NT2/D1 (cell line): Measurements from ENCODE around the gene CIB1.
A peak's percentile ranks its signal among the peaks of the same experiment; 100 is the strongest.

Experiments used
- DNase-seq: peaks from one replicate; pipeline ENCODE4 v3.0.0-alpha.2; 2011; ENCODE audit warnings: low read depth, low spot score
- H3K27me3 ChIP-seq: 2 replicates; pipeline ENCODE4 v1.6.0; 2011; ENCODE audit warnings: mild to moderate bottlenecking; ENCODE audit not compliant: insufficient read length, insufficient read depth
- H3K36me3 ChIP-seq: 2 replicates; pipeline ENCODE4 v1.6.1; 2011; ENCODE audit warnings: mild to moderate bottlenecking, low read length, mixed read lengths; ENCODE audit not compliant: insufficient read depth, insufficient read length
- H3K4me1 ChIP-seq: 2 replicates; pipeline ENCODE4 v1.5.1; 2011; ENCODE audit not compliant: insufficient read depth, insufficient read length
- H3K4me3 ChIP-seq: 2 replicates; pipeline ENCODE4 v1.5.1; 2011; ENCODE audit warnings: low read depth; ENCODE audit not compliant: insufficient read length
- H3K9ac ChIP-seq: 2 replicates; pipeline ENCODE4 v1.6.0; 2011; ENCODE audit warnings: low read depth; ENCODE audit not compliant: insufficient read length
- H3K9me3 ChIP-seq: 2 replicates; pipeline ENCODE4 v1.5.1; 2011; ENCODE audit warnings: mild to moderate bottlenecking, low read length; ENCODE audit not compliant: insufficient read depth
- SUZ12 ChIP-seq: IDR thresholded peaks from 2 replicates; pipeline ENCODE4 v1.6.1; 2011; ENCODE audit not compliant: insufficient read length, insufficient read depth; ENCODE audit errors: extremely low read depth
- YY1 ChIP-seq: IDR thresholded peaks from 2 replicates; pipeline ENCODE4 v1.6.1; 2011; ENCODE audit not compliant: insufficient read length, insufficient read depth
- ZNF274 ChIP-seq: IDR thresholded peaks from 2 replicates; pipeline ENCODE4 v1.6.1; 2011; ENCODE audit warnings: mild to moderate bottlenecking, low read depth, low read length

Gene CIB1

DNA sequence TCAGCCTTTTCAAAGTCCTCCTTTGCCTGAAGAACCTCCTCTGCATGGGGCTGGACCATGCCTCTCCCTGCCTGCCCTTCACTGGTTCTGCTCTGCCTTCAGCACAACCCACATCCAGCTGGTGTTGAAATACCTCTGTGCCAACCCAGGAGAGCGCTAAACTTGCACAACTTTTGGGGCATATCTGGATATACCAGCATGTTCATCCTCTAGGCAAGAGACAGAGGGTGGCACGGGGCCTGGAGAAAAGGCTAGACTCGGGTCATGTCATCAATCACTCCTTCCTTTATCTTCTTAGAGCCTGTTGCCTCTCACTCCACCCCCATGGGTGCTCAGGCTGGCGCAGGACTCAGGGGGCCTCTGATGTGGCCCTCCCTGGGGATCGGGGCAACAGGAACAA, 27.9 kb downstream of the CIB1 start:
- Histone ChIP-seq H3K9ac (no peak overlapping the region), H3K27me3 (peaks cover 11% of the 10 kb centered on the region), H3K4me1 (peaks cover 4% of the 10 kb centered on the region), H3K9me3 (no peaks in the 10 kb centered on the region), H3K36me3 (peaks cover 20% of the 10 kb centered on the region), H3K4me3 (no peak overlapping the region)
- TF ChIP-seq SUZ12: no peak
- TF ChIP-seq YY1: no peak
- no peak for TF ChIP-seq ZNF274
- no peak for DNase-seq

DNA sequence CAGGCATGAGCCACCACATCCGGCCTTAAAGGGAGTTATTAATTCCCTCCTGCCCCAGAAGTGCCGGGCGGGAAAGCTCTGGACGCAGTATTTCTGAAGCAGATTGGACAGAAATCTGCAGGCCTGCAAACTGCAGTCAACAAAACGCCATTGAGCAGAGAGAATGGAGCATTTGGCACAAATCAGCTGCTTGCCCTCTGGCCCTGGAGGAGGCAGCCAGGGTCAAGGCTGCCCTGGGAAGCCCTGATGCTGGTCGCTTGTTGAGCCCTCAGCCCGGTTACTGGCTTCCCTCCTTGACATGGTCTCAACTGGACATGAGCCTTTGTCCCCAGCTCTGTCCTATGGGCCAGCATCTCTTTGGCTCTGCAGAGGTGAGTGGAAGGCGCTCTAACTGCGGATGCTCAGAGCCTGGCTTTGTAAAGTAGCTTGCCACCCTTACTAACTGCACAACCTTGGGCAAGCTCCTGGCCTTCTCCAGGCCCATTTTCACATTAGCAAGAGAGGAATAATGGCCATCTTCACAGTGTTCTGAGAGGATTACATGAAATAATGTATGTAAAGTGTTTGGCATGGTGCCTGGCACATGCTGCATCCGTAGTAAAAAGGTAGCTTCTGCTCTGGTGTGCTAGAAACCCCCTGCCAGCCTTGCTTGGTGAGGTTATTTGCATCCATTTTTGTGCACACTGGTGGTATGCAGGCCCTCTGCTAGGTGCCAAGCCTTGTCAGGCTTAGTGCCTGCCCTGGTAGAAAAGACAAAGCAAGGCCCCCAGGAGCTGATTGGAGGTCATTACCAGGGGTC, 28.5 kb downstream of the CIB1 start:
- TF ChIP-seq YY1 (no peak), SUZ12 (no peak), ZNF274 (no peak)
- Histone ChIP-seq H3K9ac (no peak overlapping the region), H3K4me1 (peaks cover 5% of the 10 kb centered on the region), H3K9me3 (no peaks in the 10 kb centered on the region), H3K27me3 (peaks cover 16% of the 10 kb centered on the region), H3K4me3 (no peak overlapping the region), H3K36me3 (peaks cover 19% of the 10 kb centered on the region)
- no peak for DNase-seq

DNA sequence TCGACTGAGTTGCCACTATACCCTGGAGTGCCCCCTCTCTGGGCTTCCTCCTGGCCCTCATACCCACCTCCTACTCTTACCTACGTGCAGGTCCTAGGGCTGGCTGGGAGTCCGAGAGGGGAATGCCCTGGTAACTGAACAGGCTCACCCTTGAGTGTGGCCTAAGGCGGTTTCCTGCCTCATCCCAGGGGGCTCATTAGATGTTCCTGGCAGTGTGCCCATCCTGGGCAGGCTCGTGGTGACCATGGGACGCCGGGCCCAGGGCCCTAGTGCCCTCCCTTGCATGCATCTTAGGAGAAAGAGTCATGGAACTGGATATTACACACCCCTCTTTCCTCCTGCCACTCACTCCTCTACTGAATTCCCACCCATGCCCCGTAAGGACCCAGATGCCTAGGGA, 29.8 kb downstream of the CIB1 start:
- Histone ChIP-seq H3K9ac (no peak overlapping the region), H3K4me3 (no peak overlapping the region), H3K4me1 (peaks cover 5% of the 10 kb centered on the region), H3K36me3 (peaks cover 10% of the 10 kb centered on the region), H3K9me3 (no peaks in the 10 kb centered on the region), H3K27me3 (peaks cover 16% of the 10 kb centered on the region)
- DNase-seq: no peak
- TF ChIP-seq SUZ12 (no peak), YY1 (no peak), ZNF274 (no peak)

- peaks cover 5% of the 10 kb centered on the region for H3K4me1 ChIP-seq
- no peak overlapping the region for H3K9ac ChIP-seq
- H3K9me3 ChIP-seq: no peaks in the 10 kb centered on the region
- DNase-seq: no peak
- peaks cover 16% of the 10 kb centered on the region for H3K27me3 ChIP-seq
- TF ChIP-seq SUZ12 (no peak), YY1 (no peak), ZNF274 (no peak)
- H3K4me3 ChIP-seq: no peak overlapping the region
- peaks cover 10% of the 10 kb centered on the region for H3K36me3 ChIP-seq
These were observed 30.3 kb downstream of the CIB1 start for GRCh38 chr15:90203473-90203872.

DNA sequence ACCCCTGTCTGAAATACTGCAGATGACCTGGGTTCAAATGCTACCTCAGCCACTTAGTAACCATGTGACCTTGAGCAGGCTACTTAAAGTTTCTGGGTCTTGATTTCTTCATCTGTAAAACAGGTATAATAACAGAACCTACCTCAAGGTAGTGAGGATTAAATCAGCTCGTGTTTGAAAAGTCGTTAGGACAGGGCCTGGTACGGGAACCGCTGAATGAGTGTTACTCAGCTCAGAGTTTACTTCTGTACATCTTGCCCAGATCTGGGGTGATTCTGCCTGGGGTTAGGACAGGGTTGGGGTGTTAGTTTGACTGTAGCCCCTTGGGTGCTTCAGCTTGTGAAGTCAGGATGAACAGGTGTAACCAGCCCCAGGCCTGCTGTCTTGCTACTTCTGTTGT, 30.8 kb downstream of the CIB1 start:
- Histone ChIP-seq H3K4me3 (no peak overlapping the region), H3K36me3 (peaks cover 10% of the 10 kb centered on the region)
- TF ChIP-seq ZNF274 (no peak), SUZ12 (no peak), YY1 (no peak)

DNA sequence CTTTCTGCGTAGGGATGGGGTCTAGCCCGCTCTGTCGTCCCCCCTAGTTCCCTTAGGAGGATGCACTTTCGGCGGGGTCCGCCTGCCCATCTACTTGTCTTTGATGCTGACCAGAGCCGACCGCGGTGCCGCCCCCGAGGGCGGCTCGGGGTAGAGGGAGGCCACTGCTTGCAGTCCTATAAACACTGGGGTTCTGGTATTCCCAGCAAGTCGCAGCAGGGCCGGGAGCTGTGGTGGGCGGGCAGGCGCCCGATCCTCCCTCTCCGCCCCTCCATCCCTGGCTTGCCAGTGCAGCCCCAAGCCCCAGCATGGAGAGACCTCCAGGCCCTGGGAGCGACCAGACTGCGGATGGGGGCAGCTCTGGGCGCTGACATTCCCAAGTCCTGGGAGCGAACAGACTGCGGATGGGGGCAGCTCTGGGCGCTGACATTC, 31.8 kb downstream of the CIB1 start:
- peaks cover 5% of the 10 kb centered on the region for H3K4me1 ChIP-seq
- TF ChIP-seq ZNF274 (no peak), YY1 (no peak), SUZ12 (no peak)
- H3K36me3 ChIP-seq: peaks cover 10% of the 10 kb centered on the region
- H3K4me3 ChIP-seq: peak overlapping the region; percentile 89
- H3K9me3 ChIP-seq: no peaks in the 10 kb centered on the region
- H3K27me3 ChIP-seq: peaks cover 16% of the 10 kb centered on the region
- H3K9ac ChIP-seq: peak overlapping the region; percentile 93
- no peak for DNase-seq

More for the DNA sequence above, 30.8 kb downstream of the CIB1 start:
- DNase-seq: no peak
- peaks cover 5% of the 10 kb centered on the region for H3K4me1 ChIP-seq
- no peaks in the 10 kb centered on the region for H3K9me3 ChIP-seq
- H3K27me3 ChIP-seq: peaks cover 16% of the 10 kb centered on the region
- no peak overlapping the region for H3K9ac ChIP-seq

DNA sequence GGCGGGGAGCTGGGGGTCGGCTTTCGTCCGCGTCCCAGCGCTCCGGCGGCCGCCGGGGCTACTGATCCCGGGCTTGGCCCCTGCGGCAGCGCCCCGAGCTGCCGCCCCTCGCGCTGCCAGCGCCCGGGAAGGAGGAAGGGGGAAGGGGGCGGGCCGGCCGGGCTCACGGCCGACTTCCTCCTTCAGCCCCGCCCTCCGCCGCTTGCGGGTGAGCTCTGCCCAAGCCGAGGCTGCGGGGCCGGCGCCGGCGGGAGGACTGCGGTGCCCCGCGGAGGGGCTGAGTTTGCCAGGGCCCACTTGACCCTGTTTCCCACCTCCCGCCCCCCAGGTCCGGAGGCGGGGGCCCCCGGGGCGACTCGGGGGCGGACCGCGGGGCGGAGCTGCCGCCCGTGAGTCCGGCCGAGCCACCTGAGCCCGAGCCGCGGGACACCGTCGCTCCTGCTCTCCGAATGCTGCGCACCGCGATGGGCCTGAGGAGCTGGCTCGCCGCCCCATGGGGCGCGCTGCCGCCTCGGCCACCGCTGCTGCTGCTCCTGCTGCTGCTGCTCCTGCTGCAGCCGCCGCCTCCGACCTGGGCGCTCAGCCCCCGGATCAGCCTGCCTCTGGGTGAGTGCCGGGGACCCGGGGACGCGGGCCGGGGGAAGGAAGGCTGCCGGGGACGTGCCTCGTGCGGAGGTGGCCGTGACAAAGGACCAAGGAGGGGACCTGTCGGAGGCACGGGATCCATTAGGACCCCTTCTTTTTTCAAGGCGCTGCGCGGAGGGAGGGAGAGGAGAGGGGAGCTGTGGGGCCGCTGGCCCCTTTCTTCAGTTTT, 32.4 kb downstream of the CIB1 start, which contains the start of gene SEMA4B:
Gene SEMA4B, plus strand, starts transcription at position 201 of the 814 bp plus-strand sequence. Its CDS starts 249 bp downstream, at position 450.
- H3K9ac ChIP-seq: peak within 1 kb of the TSS; percentile 93
- peaks cover 5% of the 10 kb centered on the region for H3K4me1 ChIP-seq
- peak within 1 kb of the TSS; percentile 89 for H3K4me3 ChIP-seq
- H3K9me3 ChIP-seq: no peaks in the 10 kb centered on the region
- peaks cover 7% of the 10 kb centered on the region for H3K36me3 ChIP-seq
- TF ChIP-seq YY1 (no peak), SUZ12 (no peak), ZNF274 (no peak)
- DNase-seq: peak; percentile 68
- peaks cover 16% of the 10 kb centered on the region for H3K27me3 ChIP-seq
